Epithelial cell of proximal tubule (primary cell): ENCODE measurements around the gene SLC44A3. TPM values are rescaled to one million over a fixed set of nuclear protein-coding genes. Genes with fewer than 3 reads are reported as not detected.
A peak's percentile ranks its signal among the peaks of the same experiment; 100 is the strongest.

ENCODE experiments used
- DNase-seq: peaks from one replicate; pipeline ENCODE4 v3.0.0-alpha.2; 2011; ENCODE audit warnings: low read depth
- H3K4me3 ChIP-seq: 2 replicates; pipeline ENCODE4 v1.5.1; 2011; ENCODE audit warnings: low read depth, mild to moderate bottlenecking, low read length
- CTCF ChIP-seq: conservative IDR thresholded peaks from 2 replicates; pipeline ENCODE4 v1.5.1; 2012; ENCODE audit warnings: low read depth, mild to moderate bottlenecking, low read length
- total RNA-seq: library from RNA; depleted of rRNA; stranded (reverse); fragments of >200 nt; gene quantifications from 2 replicates; pipeline ENCODE4 v1.2.3, GENCODE V29; 2015

The SLC44A3 gene
- total RNA-seq, 1 donor from 2014 or later, result 24.3 TPM

GRCh38 chr1:94908965-94909364 is 88.8 kb downstream of the SLC44A3 start:
- TF ChIP-seq CTCF, result no peak
- DNase-seq, result no peak
- H3K4me3 ChIP-seq, result no peak overlapping the region

- DNase-seq, result no peak
- no peak overlapping the region for H3K4me3 ChIP-seq
- TF ChIP-seq CTCF, result no peak
These were observed 89.3 kb downstream of the SLC44A3 start for GRCh38 chr1:94909486-94909885.

- H3K4me3 ChIP-seq, result no peak overlapping the region
- DNase-seq, result no peak
- TF ChIP-seq CTCF, result no peak
These were observed 92.4 kb downstream of the SLC44A3 start for GRCh38 chr1:94912263-94913184.

GRCh38 chr1:94917251-94917650 is 97.1 kb downstream of the SLC44A3 start:
- no peak overlapping the region for H3K4me3 ChIP-seq
- no peak for DNase-seq
- no peak for TF ChIP-seq CTCF

GRCh38 chr1:94919241-94920030 is 99.3 kb downstream of the SLC44A3 start:
- H3K4me3 ChIP-seq, result no peak overlapping the region
- DNase-seq, result no peak
- no peak for TF ChIP-seq CTCF

- H3K4me3 ChIP-seq, result no peak overlapping the region
- TF ChIP-seq CTCF, result peak; percentile 15
- no peak for DNase-seq
These were observed 99.9 kb downstream of the SLC44A3 start for GRCh38 chr1:94920061-94920460.
